HepG2 (cell line): ENCODE results near the gene TMEM44. TPM values are rescaled to one million over a fixed set of nuclear protein-coding genes. Genes with fewer than 3 reads are reported as not detected.

Source experiments
- ATAC-seq: fragments of 200-7000 bp; cut with Tn5 transposase; 3 replicates; pipeline ENCODE4 v1.9.1; 2020; ENCODE audit warnings: mild to moderate bottlenecking, moderate library complexity
- BruUV-seq: library from RNA; stranded (reverse); fragments of 400-500 nt; replicated peaks from 2 replicates; lab custom pipeline; 2021; lab: Mats Ljungman, UMichigan
- CTCF ChIA-PET: fragments of 300-600 bp; formaldehyde crosslinking; extraction: SDS; loops from one replicate; lab custom pipeline; 2021; ENCODE audit warnings: low total read pairs, inconsistent platforms, low intra/inter-chr PET ratio; lab: Yijun Ruan, JAX
- POLR2A ChIA-PET: fragments of 350-600 bp; sonication (Branson Sonifier 250); formaldehyde crosslinking; loops from one replicate; lab custom pipeline; 2020; ENCODE audit warnings: antibody characterized with exemption, inconsistent platforms; lab: Yijun Ruan, JAX
- DNase-seq: peaks from one replicate; pipeline ENCODE4 v3.0.0-alpha.2; 2015; ENCODE audit warnings: low spot score
- FAIRE-seq: peaks from 3 replicates; lab custom pipeline; 2011; peaks lifted over from hg19 to GRCh38; lab: Jason Lieb, UNC
- H2AFZ ChIP-seq: one replicate; pipeline ENCODE4 v1.6.1; 2011; ENCODE audit warnings: low read length, inconsistent platforms
- H3K27ac ChIP-seq: fragments of 300-600 bp; 3 replicates; pipeline ENCODE4 v1.8.0; 2011; ENCODE audit warnings: mixed run types, mild to moderate bottlenecking, mixed read lengths, low read length, inconsistent platforms; ENCODE audit not compliant: insufficient read depth; ENCODE audit errors: extremely low read length
- H3K27me3 ChIP-seq, 2 experiments: fragments of 200-600 bp in 1 of 2; 2 replicates in 1 of 2; 3 replicates in 1 of 2; pipeline versions ENCODE4 v1.6.0 to v1.8.0; 2011; ENCODE audit warnings: low read length in 2 of 2, mild to moderate bottlenecking in 2 of 2, moderate library complexity in 2 of 2, inconsistent platforms in 1 of 2; ENCODE audit not compliant: insufficient read depth in 2 of 2, control insufficient read depth in 1 of 2
- H3K36me3 ChIP-seq, 2 experiments: fragments of 200-600 bp in 1 of 2; replicated peaks in 1 of 2; 2 replicates in 1 of 2; 3 replicates in 1 of 2; pipeline versions ENCODE4 v1.5.1 to v1.8.0; 2011; ENCODE audit warnings: low read length in 2 of 2, inconsistent platforms in 1 of 2; ENCODE audit not compliant: insufficient read depth in 2 of 2, control insufficient read depth in 1 of 2
- H3K4me1 ChIP-seq: 2 replicates; pipeline ENCODE4 v1.5.1; 2012; ENCODE audit warnings: low read length, inconsistent platforms; ENCODE audit not compliant: insufficient read depth
- H3K4me2 ChIP-seq: 2 replicates; pipeline ENCODE4 v1.6.0; 2011; ENCODE audit warnings: low read depth, low read length, inconsistent platforms
- H3K4me3 ChIP-seq, 3 experiments: fragments of 200-600 bp in 1 of 3; sonication (generic), shearing (Covaris generic) in 1 of 3; replicated peaks in 1 of 3; 2 replicates each; pipeline ENCODE4 v1.5.1; 2011 to 2016; ENCODE audit warnings: low read length in 3 of 3, inconsistent platforms in 2 of 3, low read depth in 2 of 3, mild to moderate bottlenecking in 2 of 3, control low read depth in 1 of 3, mixed read lengths in 1 of 3; ENCODE audit not compliant: insufficient read depth in 1 of 3
- H3K79me2 ChIP-seq: one replicate; pipeline ENCODE4 v1.6.1; 2011; ENCODE audit warnings: low read length, inconsistent platforms; ENCODE audit not compliant: insufficient read depth
- H3K9ac ChIP-seq: 2 replicates; pipeline ENCODE4 v1.6.0; 2011; ENCODE audit warnings: mild to moderate bottlenecking, low read depth, low read length, inconsistent platforms; ENCODE audit not compliant: insufficient read depth
- H3K9me3 ChIP-seq: 2 replicates; pipeline ENCODE4 v1.5.1; 2012; ENCODE audit warnings: mild to moderate bottlenecking, low read length
- H4K20me1 ChIP-seq: 2 replicates; pipeline ENCODE4 v1.6.0; 2011; ENCODE audit warnings: inconsistent platforms, mild to moderate bottlenecking, low read length, moderate library complexity; ENCODE audit not compliant: insufficient read depth
- CENPT ChIP-seq: sonication (generic); formaldehyde crosslinking; IDR thresholded peaks from 2 replicates; pipeline ENCODE4 v1.8.0; 2022; ENCODE audit warnings: low read depth, mild to moderate bottlenecking, moderate library complexity, missing genetic modification reagents
- CHD4 ChIP-seq: fragments of 200-600 bp; sonication (generic); IDR thresholded peaks from 2 replicates; pipeline ENCODE4 v1.7.0; 2017; ENCODE audit warnings: mild to moderate bottlenecking, low read length, borderline replicate concordance
- FOXK1 ChIP-seq: sonication (generic); formaldehyde crosslinking; IDR thresholded peaks from 2 replicates; pipeline ENCODE4 v1.4.0; 2020; ENCODE audit warnings: low read depth, missing genetic modification reagents, borderline replicate concordance
- GATAD2A ChIP-seq: IDR thresholded peaks from 2 replicates; pipeline ENCODE4 v1.6.1; 2016
- IKZF4 ChIP-seq: sonication (generic); formaldehyde crosslinking; IDR thresholded peaks from 2 replicates; pipeline ENCODE4 v1.5.1; 2020; ENCODE audit warnings: borderline replicate concordance, mild to moderate bottlenecking, low read depth, missing genetic modification reagents; ENCODE audit errors: not compliant biosample characterization
- KDM5A ChIP-seq: fragments of 200-600 bp; sonication (generic); IDR thresholded peaks from 2 replicates; pipeline ENCODE4 v1.7.0; 2018; ENCODE audit warnings: antibody characterized with exemption, mild to moderate bottlenecking, low read length, borderline replicate concordance
- NR2F1 ChIP-seq, 2 experiments: fragments of 450-650 bp in 1 of 2; formaldehyde crosslinking in 1 of 2; IDR thresholded peaks; 2 replicates each; pipeline versions ENCODE4 v1.5.0 to v1.6.1; 2016 to 2020; ENCODE audit warnings: mild to moderate bottlenecking in 1 of 2, missing compliant biosample characterization in 1 of 2, missing genetic modification reagents in 1 of 2, moderate library complexity in 1 of 2
- RBM22 ChIP-seq: fragments of 200-400 bp; formaldehyde crosslinking; optimal IDR thresholded peaks from 2 replicates; pipeline ENCODE3; 2017; ENCODE audit warnings: mild to moderate bottlenecking, low read length, moderate library complexity
- RFX5 ChIP-seq: IDR thresholded peaks from 2 replicates; pipeline ENCODE4 v1.6.1; 2011; ENCODE audit warnings: low read depth, low read length, improper control_type of control experiment
- SAP130 ChIP-seq: IDR thresholded peaks from 2 replicates; pipeline ENCODE4 v1.6.1; 2016; ENCODE audit warnings: low read depth
- SETDB1 ChIP-seq: sonication (generic); formaldehyde crosslinking; IDR thresholded peaks from 2 replicates; pipeline ENCODE4 v1.5.1; 2020; ENCODE audit warnings: missing genetic modification reagents, mild to moderate bottlenecking, borderline replicate concordance
- ZNF775 ChIP-seq: sonication (generic); formaldehyde crosslinking; IDR thresholded peaks from 2 replicates; pipeline ENCODE4 v1.4.0; 2020; ENCODE audit warnings: missing genetic modification reagents, mild to moderate bottlenecking, moderate library complexity, borderline replicate concordance
- WGBS: methylation state at CpG from one replicate; pipeline ENCODE4 v1.1.6; 2017; ENCODE audit warnings: low lambda C conversion rate; 5-methylcytosine and 5-hydroxymethylcytosine counted together
- in situ Hi-C: cut with HindIII; loops from 2 replicates; pipeline ENCODE4 v1.10.0; 2017; ENCODE audit warnings: low pct_unique_long_range_greater_than_20kb; ENCODE audit not compliant: extremely low pct_ligation_motif_present
- intact Hi-C: fragments of 100-400 bp; cut with micrococcal nuclease; formaldehyde crosslinking; loops from one replicate; pipeline ENCODE4 v1.10.0; 2022; ENCODE audit not compliant: unreplicated experiment
- polyA plus RNA-seq, 8 experiments: library from polyadenylated mRNA; depleted of rRNA in 3 of 8; stranded (reverse) in 7 of 8; unstranded in 1 of 8; fragments of >200 nt; fragmentation: Illumina TruSeq in 4 of 8; extraction: Trizol in 4 of 8; gene quantifications; 2 replicates each; pipeline versions ENCODE4 v1.2.1 to v1.2.3, GENCODE V29; 2011 to 2016; ENCODE audit warnings: low read depth in 4 of 8, missing spikeins in 1 of 8, mixed read lengths in 1 of 8; ENCODE audit not compliant: insufficient read depth in 1 of 8
- total RNA-seq, 5 experiments: library from RNA; depleted of rRNA; stranded (reverse); fragments of >200 nt; fragmentation: Illumina TruSeq; extraction: Trizol; gene quantifications; 2 replicates each; pipeline ENCODE4 v1.2.3, GENCODE V29; 2016; ENCODE audit warnings: low read depth in 1 of 5
- TF ChIP-seq, protein P1 (sequence below): sonication (generic); formaldehyde crosslinking; IDR thresholded peaks from 2 replicates; pipeline ENCODE4 v1.4.0; 2020; ENCODE audit warnings: mild to moderate bottlenecking, missing genetic modification reagents
- TF ChIP-seq, protein P2 (sequence below): sonication (generic); formaldehyde crosslinking; IDR thresholded peaks from 2 replicates; pipeline ENCODE4 v1.9.0; 2021; ENCODE audit warnings: missing genetic modification reagents, mild to moderate bottlenecking, borderline replicate concordance
- TF ChIP-seq, protein P3 (sequence below): sonication (generic); formaldehyde crosslinking; conservative IDR thresholded peaks from 2 replicates; pipeline ENCODE4 v1.4.0; 2020; ENCODE audit warnings: missing genetic modification reagents
- TF ChIP-seq, protein P4 (sequence below): sonication (generic); formaldehyde crosslinking; IDR thresholded peaks from 2 replicates; pipeline ENCODE4 v1.4.0; 2020; ENCODE audit warnings: missing genetic modification reagents, borderline replicate concordance

Gene TMEM44
- total and polyA plus RNA-seq, 2 of the 13 experiments (the other 11 are each of a cell fraction or from before 2014, with no cell fraction given): 7.3 to 13.8 TPM

DNA sequence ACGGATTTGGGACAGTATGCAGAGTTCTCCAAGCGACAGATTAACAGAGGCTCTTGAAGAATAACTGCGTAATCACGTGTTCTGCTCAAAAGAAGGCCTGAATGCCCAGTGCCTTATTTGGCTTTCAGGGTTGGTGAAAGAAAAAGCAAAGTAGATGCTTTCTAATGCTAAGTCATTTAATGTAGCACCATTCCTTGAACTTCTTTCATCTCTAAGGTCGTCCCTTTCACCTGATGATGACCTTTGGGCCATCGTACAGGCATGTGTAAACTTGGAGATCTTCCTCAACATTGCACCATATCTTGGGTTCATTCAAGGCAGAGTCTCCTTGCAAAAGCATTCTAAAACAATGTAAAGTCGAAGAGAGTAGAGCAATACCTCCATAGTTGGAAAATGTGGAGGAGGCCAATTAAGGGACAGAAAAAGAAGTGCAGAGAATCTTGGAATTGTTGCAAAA lies 48.9 kb downstream of the TMEM44 start:
- POLR2A ChIA-PET: interaction anchor here (1.0 to 3.4 kb wide), 12 partner anchors 10 to 137 kb away, joined by 3 to 24 read pairs (median 4); partner anchors contain the start of gene LSG1
- TF ChIP-seq ZNF775 (CRISPR knock-in tag): no peak
- TF ChIP-seq, protein P1, sequence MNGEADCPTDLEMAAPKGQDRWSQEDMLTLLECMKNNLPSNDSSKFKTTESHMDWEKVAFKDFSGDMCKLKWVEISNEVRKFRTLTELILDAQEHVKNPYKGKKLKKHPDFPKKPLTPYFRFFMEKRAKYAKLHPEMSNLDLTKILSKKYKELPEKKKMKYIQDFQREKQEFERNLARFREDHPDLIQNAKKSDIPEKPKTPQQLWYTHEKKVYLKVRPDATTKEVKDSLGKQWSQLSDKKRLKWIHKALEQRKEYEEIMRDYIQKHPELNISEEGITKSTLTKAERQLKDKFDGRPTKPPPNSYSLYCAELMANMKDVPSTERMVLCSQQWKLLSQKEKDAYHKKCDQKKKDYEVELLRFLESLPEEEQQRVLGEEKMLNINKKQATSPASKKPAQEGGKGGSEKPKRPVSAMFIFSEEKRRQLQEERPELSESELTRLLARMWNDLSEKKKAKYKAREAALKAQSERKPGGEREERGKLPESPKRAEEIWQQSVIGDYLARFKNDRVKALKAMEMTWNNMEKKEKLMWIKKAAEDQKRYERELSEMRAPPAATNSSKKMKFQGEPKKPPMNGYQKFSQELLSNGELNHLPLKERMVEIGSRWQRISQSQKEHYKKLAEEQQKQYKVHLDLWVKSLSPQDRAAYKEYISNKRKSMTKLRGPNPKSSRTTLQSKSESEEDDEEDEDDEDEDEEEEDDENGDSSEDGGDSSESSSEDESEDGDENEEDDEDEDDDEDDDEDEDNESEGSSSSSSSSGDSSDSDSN (CRISPR knock-in tag): no peak
- no peak for TF ChIP-seq CHD4
- peak; percentile 16; the same call in 1 of the 2 replicates for TF ChIP-seq GATAD2A (CRISPR knock-in tag)
- no peak for TF ChIP-seq SAP130 (CRISPR knock-in tag)
- TF ChIP-seq FOXK1: no peak
- TF ChIP-seq KDM5A: peak; percentile 41; the same call in 1 of the 2 replicates
- TF ChIP-seq, protein P2, sequence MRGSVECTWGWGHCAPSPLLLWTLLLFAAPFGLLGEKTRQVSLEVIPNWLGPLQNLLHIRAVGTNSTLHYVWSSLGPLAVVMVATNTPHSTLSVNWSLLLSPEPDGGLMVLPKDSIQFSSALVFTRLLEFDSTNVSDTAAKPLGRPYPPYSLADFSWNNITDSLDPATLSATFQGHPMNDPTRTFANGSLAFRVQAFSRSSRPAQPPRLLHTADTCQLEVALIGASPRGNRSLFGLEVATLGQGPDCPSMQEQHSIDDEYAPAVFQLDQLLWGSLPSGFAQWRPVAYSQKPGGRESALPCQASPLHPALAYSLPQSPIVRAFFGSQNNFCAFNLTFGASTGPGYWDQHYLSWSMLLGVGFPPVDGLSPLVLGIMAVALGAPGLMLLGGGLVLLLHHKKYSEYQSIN (CRISPR knock-in tag): no peak
- no peak; a peak in 1 of 4 replicates for TF ChIP-seq NR2F1 (CRISPR knock-in tag; IDR thresholded peaks at IDR 0.05)
- peak; percentile 46 for TF ChIP-seq RBM22
- TF ChIP-seq, protein P3, sequence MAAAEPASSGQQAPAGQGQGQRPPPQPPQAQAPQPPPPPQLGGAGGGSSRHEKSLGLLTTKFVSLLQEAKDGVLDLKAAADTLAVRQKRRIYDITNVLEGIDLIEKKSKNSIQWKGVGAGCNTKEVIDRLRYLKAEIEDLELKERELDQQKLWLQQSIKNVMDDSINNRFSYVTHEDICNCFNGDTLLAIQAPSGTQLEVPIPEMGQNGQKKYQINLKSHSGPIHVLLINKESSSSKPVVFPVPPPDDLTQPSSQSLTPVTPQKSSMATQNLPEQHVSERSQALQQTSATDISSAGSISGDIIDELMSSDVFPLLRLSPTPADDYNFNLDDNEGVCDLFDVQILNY: no peak
- no peak for TF ChIP-seq CENPT (CRISPR knock-in tag)
- no peak for TF ChIP-seq SETDB1 (CRISPR knock-in tag)
- TF ChIP-seq, protein P4, sequence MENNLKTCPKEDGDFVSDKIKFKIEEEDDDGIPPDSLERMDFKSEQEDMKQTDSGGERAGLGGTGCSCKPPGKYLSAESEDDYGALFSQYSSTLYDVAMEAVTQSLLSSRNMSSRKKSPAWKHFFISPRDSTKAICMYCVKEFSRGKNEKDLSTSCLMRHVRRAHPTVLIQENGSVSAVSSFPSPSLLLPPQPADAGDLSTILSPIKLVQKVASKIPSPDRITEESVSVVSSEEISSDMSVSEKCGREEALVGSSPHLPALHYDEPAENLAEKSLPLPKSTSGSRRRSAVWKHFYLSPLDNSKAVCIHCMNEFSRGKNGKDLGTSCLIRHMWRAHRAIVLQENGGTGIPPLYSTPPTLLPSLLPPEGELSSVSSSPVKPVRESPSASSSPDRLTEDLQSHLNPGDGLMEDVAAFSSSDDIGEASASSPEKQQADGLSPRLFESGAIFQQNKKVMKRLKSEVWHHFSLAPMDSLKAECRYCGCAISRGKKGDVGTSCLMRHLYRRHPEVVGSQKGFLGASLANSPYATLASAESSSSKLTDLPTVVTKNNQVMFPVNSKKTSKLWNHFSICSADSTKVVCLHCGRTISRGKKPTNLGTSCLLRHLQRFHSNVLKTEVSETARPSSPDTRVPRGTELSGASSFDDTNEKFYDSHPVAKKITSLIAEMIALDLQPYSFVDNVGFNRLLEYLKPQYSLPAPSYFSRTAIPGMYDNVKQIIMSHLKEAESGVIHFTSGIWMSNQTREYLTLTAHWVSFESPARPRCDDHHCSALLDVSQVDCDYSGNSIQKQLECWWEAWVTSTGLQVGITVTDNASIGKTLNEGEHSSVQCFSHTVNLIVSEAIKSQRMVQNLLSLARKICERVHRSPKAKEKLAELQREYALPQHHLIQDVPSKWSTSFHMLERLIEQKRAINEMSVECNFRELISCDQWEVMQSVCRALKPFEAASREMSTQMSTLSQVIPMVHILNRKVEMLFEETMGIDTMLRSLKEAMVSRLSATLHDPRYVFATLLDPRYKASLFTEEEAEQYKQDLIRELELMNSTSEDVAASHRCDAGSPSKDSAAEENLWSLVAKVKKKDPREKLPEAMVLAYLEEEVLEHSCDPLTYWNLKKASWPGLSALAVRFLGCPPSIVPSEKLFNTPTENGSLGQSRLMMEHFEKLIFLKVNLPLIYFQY: 0 out of 2 replicates have a peak, but pooled peaks have one; percentile 10
- no peak for TF ChIP-seq RFX5
- no peak for TF ChIP-seq IKZF4 (CRISPR knock-in tag)

More for the DNA sequence above, 48.9 kb downstream of the TMEM44 start:
- DNase-seq (no peak), ATAC-seq (no peak), FAIRE-seq (peak; percentile 60)
- CTCF ChIA-PET: no interaction called here
- BruUV-seq: TSS peak; percentile 84
- Histone ChIP-seq H3K4me1 (peaks cover 29% of the 10 kb centered on the region), H4K20me1 (no peaks in the 10 kb centered on the region), H3K9me3 (no peaks in the 10 kb centered on the region), H3K4me3 (peak overlapping the region; percentile 82 to 88 (median 86)), H3K9ac (peak overlapping the region; percentile 92), H2AFZ (no peak overlapping the region), H3K79me2 (peaks cover 11% of the 10 kb centered on the region), H3K27me3 (no peaks in the 10 kb centered on the region; a peak in 1 of 5 replicates), H3K36me3 (0 out of 5 replicates have a peak, but pooled peaks cover 0 to 5% of the 10 kb centered on the region in 2 experiments), H3K4me2 (peak overlapping the region; percentile 95), H3K27ac (peak overlapping the region; percentile 78)
- intact Hi-C loops: no loop called here
- in situ Hi-C loops: no loop called here
- WGBS: 0% methylated on average over 7 of the region's 7 CpGs
